GM10266 (cell line): Measurements from ENCODE around the gene CEBPG.

Experiments used
- DNase-seq: peaks from one replicate; pipeline ENCODE4 v3.0.0; 2012; ENCODE audit errors: extremely low spot score
- CTCF ChIP-seq: IDR thresholded peaks from 2 replicates; pipeline ENCODE4 v1.5.1; 2012; ENCODE audit warnings: mild to moderate bottlenecking, low read depth; ENCODE audit not compliant: control insufficient read depth, insufficient read depth; ENCODE audit errors: missing control alignments

The CEBPG gene

GRCh38 chr19:33417751-33418150 is 44.2 kb downstream of the CEBPG start:
- TF ChIP-seq CTCF, result no peak

GRCh38 chr19:33418461-33418860 is 45.0 kb downstream of the CEBPG start:
- no peak for DNase-seq
- TF ChIP-seq CTCF, result no peak

More at GRCh38 chr19:33417751-33418150, 44.2 kb downstream of the CEBPG start:
- DNase-seq, result no peak

GRCh38 chr19:33418871-33419787 is 45.6 kb downstream of the CEBPG start:
- TF ChIP-seq CTCF, result no peak
- no peak for DNase-seq

- TF ChIP-seq CTCF, result no peak
- no peak for DNase-seq
Measured at GRCh38 chr19:33419788-33420130, 46.2 kb downstream of the CEBPG start.

- TF ChIP-seq CTCF, result no peak
- no peak for DNase-seq
Measured at GRCh38 chr19:33420821-33421220, 47.3 kb downstream of the CEBPG start.

- TF ChIP-seq CTCF, result no peak
- no peak for DNase-seq
Measured at GRCh38 chr19:33421368-33421767, 47.9 kb downstream of the CEBPG start.

DNA sequence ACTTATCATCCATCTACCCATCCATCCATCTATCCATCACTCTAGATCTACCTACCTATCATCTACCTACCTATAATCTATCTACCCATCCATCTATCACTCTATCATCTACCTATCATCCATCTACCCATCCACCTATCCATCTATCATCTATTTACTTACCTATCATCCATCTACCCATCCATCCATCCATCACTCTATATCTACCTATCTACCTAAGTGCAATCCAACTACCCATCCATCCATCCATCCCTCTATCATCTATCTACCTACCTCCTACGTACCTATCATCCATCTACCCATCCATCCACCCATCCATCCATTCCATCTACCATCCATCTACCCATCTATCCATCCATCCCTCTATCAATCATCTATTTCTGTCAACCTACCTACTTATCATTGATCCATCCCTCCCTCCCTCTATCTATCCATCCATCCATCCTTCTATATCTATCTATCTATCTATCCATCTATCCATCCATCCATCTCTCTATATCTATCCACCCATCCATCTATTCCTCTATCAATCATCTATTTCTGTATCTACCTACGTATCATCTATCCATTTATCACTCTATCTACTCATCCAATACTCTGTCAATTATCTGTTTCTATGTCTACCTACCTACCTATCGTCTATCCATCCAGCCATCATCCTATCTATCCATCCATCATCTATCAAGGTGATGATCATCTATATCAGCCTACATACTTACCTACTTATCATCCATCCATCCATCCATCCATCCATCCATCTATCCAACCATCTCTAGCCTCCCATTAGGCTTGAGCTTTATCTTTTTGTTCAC is 49.1 kb downstream of the CEBPG start:
- no peak for TF ChIP-seq CTCF
- DNase-seq, result no peak
